GM19467 (cell line): ENCODE results near the gene NCOA7.
A peak's percentile ranks its signal among the peaks of the same experiment; 100 is the strongest.
"Not testable (repeated sequence)": the region's sequence is repeated elsewhere in the genome, so short reads cannot be mapped to it uniquely, and the experiment has no call there.

Experiments used
- ATAC-seq: cut with Tn5 transposase; IDR thresholded peaks from one replicate; pipeline ENCODE4 v1.9.1; 2021; ENCODE audit warnings: mild to moderate bottlenecking, moderate library complexity; ENCODE audit not compliant: unreplicated experiment

Gene NCOA7

GRCh38 chr6:125753937-125754259 lies 36.9 kb upstream of the NCOA7 start:
- ATAC-seq = no peak

GRCh38 chr6:125754566-125754965 lies 36.2 kb upstream of the NCOA7 start:
- ATAC-seq = no peak

GRCh38 chr6:125759184-125759902 lies 31.4 kb upstream of the NCOA7 start:
- no peak for ATAC-seq

GRCh38 chr6:125759959-125760457 lies 30.8 kb upstream of the NCOA7 start:
- ATAC-seq = no peak

- no peak for ATAC-seq
Observed at GRCh38 chr6:125764121-125764671, 26.6 kb upstream of the NCOA7 start.

- no peak for ATAC-seq
Observed at GRCh38 chr6:125765944-125766343, 24.8 kb upstream of the NCOA7 start.

- no peak for ATAC-seq
Observed at GRCh38 chr6:125766641-125767040, 24.1 kb upstream of the NCOA7 start.

- no peak for ATAC-seq
Observed at GRCh38 chr6:125769147-125769783, 21.5 kb upstream of the NCOA7 start.

GRCh38 chr6:125773387-125774341 lies 17.1 kb upstream of the NCOA7 start:
- no peak for ATAC-seq

- not testable (repeated sequence) for ATAC-seq
Observed at GRCh38 chr6:125776107-125776826, 14.5 kb upstream of the NCOA7 start.

GRCh38 chr6:125779924-125780539 lies 10.7 kb upstream of the NCOA7 start:
- ATAC-seq = peak; percentile 81

- peak; percentile 72 for ATAC-seq
Observed at GRCh38 chr6:125780540-125781313, 10.0 kb upstream of the NCOA7 start.

- ATAC-seq = peak; percentile 29
Observed at GRCh38 chr6:125781314-125781868, 9.4 kb upstream of the NCOA7 start.

- no peak for ATAC-seq
Observed at GRCh38 chr6:125784365-125784764, 6.4 kb upstream of the NCOA7 start.

GRCh38 chr6:125787791-125788190 lies 3.0 kb upstream of the NCOA7 start:
- no peak for ATAC-seq

GRCh38 chr6:125789167-125789566 lies 1.6 kb upstream of the NCOA7 start:
- ATAC-seq = no peak

- ATAC-seq = peak; percentile 29
Observed at GRCh38 chr6:125789576-125790357, 993 bp upstream of the NCOA7 start.

GRCh38 chr6:125791151-125791819 lies 525 bp downstream of the NCOA7 start:
- peak; percentile 31 for ATAC-seq
